Natural killer cell (primary cell): ENCODE data around the gene SLC22A25. TPM values are rescaled to one million over a fixed set of nuclear protein-coding genes. Genes with fewer than 3 reads are reported as not detected.
"Not testable (repeated sequence)": the region's sequence is repeated elsewhere in the genome, so short reads cannot be mapped to it uniquely, and the experiment has no call there.

ENCODE experiments used
- ATAC-seq, 3 donors: fragments of 150-1000 bp in 2 of 3; fragments of 200-7000 bp in 1 of 3; cut with Tn5 transposase; 1 replicate in 1 of 3; 2 replicates in 2 of 3; pipeline ENCODE4 v1.10.0; 2021; ENCODE audit warnings: mild to moderate bottlenecking in 2 of 3, moderate library complexity in 2 of 3
- DNase-seq, 2 donors: peaks; one replicate each; pipeline versions ENCODE4 v3.0.0 to v3.0.0-alpha.2; 2013 to 2021; ENCODE audit warnings: mixed read lengths in 1 of 2
- H3K27ac ChIP-seq: one replicate; pipeline ENCODE4 v1.5.1; 2013; ENCODE audit warnings: mild to moderate bottlenecking, low read length
- H3K27me3 ChIP-seq: one replicate; pipeline ENCODE4 v1.6.1; 2013; ENCODE audit warnings: low read length; ENCODE audit not compliant: control insufficient read depth, insufficient read depth
- H3K36me3 ChIP-seq: one replicate; pipeline ENCODE4 v1.6.1; 2013; ENCODE audit warnings: low read length; ENCODE audit not compliant: control insufficient read depth, insufficient read depth
- H3K4me1 ChIP-seq: one replicate; pipeline ENCODE4 v1.6.1; 2013; ENCODE audit warnings: low read length; ENCODE audit not compliant: control insufficient read depth, insufficient read depth
- H3K4me3 ChIP-seq: one replicate; pipeline ENCODE4 v1.5.1; 2013; ENCODE audit warnings: low read length
- H3K9me3 ChIP-seq: one replicate; pipeline ENCODE4 v1.6.1; 2013; ENCODE audit warnings: low read length; ENCODE audit not compliant: control insufficient read depth, insufficient read depth
- H3K27ac Mint-ChIP-seq, 2 donors: one replicate each; pipeline ENCODE4 v1.8.0; 2022; ENCODE audit warnings: mild to moderate bottlenecking in 2 of 2, mixed read lengths in 2 of 2, moderate library complexity in 1 of 2
- H3K27me3 Mint-ChIP-seq, 2 donors: one replicate each; pipeline ENCODE4 v1.8.0; 2022; ENCODE audit warnings: low read depth in 2 of 2, mixed read lengths in 2 of 2
- H3K36me3 Mint-ChIP-seq: one replicate; pipeline ENCODE4 v1.8.0; 2022; ENCODE audit warnings: mixed read lengths
- H3K4me1 Mint-ChIP-seq, 2 donors: one replicate each; pipeline ENCODE4 v1.8.0; 2022; ENCODE audit warnings: mixed read lengths in 2 of 2
- H3K4me3 Mint-ChIP-seq: one replicate; pipeline ENCODE4 v1.8.0; 2022; ENCODE audit warnings: mild to moderate bottlenecking, moderate library complexity, mixed read lengths
- H3K9me3 Mint-ChIP-seq, 2 donors: one replicate each; pipeline ENCODE4 v1.8.0; 2022; ENCODE audit warnings: mixed read lengths in 2 of 2
- CTCF ChIP-seq: fragments of 200-600 bp; IDR thresholded peaks from one replicate; pipeline ENCODE4 v1.8.0; 2022; ENCODE audit warnings: antibody characterized with exemption
- WGBS: methylation state at CpG from one replicate; pipeline ENCODE4 v1.1.7; 2013; ENCODE audit warnings: missing lambda C conversion rate; ENCODE audit not compliant: insufficient coverage; 5-methylcytosine and 5-hydroxymethylcytosine counted together
- intact Hi-C: fragments of 100-400 bp; cut with micrococcal nuclease; formaldehyde crosslinking; loops from one replicate; pipeline ENCODE4 v1.14.2; 2022
- total RNA-seq, 4 donors: library from RNA; stranded (reverse); fragments of 120-200 nt in 1 of 4; gene quantifications; one replicate each; pipeline versions ENCODE4 v1.2.3 to v1.2.4, GENCODE V29; 2013 to 2022

Gene SLC22A25
- total RNA-seq, 3 donors from 2014 or later (not counting 1 experiment from before 2014, with no cell fraction given), result not detected

DNA sequence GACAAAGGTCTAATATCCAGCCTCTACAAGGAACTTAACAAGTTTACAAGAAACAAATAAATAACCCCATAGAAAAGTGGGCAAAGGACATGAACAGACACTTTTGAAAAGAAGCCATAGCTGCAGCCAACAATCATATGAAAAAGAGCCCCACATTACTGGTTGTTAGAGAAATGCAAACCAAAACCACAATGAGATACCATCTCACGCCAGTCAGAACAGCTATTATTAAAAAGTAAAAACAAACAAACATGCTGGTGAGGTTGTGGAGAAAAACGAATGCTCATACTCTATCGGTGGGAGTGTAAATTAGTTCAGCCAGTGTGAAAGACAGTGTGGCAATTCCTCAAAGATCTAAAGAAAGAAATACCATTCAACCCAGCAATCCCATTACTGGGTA is 5.6 kb upstream of the SLC22A25 start:
- no peak for DNase-seq
- Mint-ChIP-seq H3K4me3 (no peak overlapping the region), H3K9me3 (no peaks in the 10 kb centered on the region), H3K27me3 (peaks cover 26 to 34% of the 10 kb centered on the region in 2 donors), H3K4me1 (no peaks in the 10 kb centered on the region), H3K27ac (no peak overlapping the region), H3K36me3 (no peaks in the 10 kb centered on the region)
- no peak overlapping the region for H3K27ac ChIP-seq
- H3K9me3 ChIP-seq, result no peaks in the 10 kb centered on the region
- TF ChIP-seq CTCF, result no peak
- WGBS, result 60% methylated on average over 1 of the region's 3 CpGs
- no peak for ATAC-seq
- no peak overlapping the region for H3K4me3 ChIP-seq
- intact Hi-C loops, result no loop called here
- H3K36me3 ChIP-seq, result no peaks in the 10 kb centered on the region
- no peaks in the 10 kb centered on the region for H3K27me3 ChIP-seq
- H3K4me1 ChIP-seq, result no peaks in the 10 kb centered on the region

DNA sequence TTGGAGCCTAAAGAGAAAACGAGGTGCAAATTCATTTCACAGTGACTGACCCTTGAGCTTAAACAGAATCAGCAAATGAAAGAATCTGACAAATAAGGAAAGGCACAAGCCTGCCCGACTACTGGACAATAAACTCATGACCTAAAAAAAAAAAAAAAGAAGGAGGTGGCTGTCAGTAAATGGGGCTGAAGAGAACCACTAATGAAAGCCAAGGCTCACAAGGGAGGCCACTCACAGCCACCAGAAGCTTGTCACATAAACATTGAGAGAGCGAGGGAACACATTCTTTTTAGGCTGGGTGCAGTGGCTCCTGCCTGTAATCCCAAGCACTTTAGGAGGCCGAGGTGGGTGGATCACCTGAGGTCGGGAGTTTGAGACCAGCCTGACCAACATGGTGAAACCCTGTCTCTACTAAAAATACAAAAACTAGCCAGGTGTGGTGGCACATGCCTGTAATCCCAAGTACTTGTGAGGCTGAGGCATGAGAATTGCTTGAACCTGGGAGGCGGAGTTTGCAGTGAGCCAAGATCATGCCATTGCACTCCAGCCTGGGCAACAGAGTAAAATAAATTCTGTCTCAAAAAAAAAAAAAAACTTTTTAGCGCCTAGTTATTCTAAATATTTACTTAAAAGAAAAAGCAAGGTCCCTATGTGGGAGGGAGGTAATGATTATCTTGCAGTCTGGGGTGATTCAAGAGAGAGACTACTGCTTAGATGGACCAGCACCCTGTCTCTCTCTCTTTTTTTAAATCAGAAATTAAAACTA is 4.0 kb upstream of the SLC22A25 start:
- H3K27me3 Mint-ChIP-seq, result peaks cover 23 to 30% of the 10 kb centered on the region in 2 donors
- H3K36me3 Mint-ChIP-seq, H3K4me1 Mint-ChIP-seq, H3K27ac ChIP-seq, intact Hi-C loops, H3K27me3 ChIP-seq, ATAC-seq, DNase-seq, H3K9me3 Mint-ChIP-seq, H3K4me1 ChIP-seq, H3K27ac Mint-ChIP-seq, H3K4me3 Mint-ChIP-seq, H3K36me3 ChIP-seq, H3K9me3 ChIP-seq, H3K4me3 ChIP-seq: not testable (repeated sequence)
- WGBS, result 89% methylated on average over 6 of the region's 7 CpGs

DNA sequence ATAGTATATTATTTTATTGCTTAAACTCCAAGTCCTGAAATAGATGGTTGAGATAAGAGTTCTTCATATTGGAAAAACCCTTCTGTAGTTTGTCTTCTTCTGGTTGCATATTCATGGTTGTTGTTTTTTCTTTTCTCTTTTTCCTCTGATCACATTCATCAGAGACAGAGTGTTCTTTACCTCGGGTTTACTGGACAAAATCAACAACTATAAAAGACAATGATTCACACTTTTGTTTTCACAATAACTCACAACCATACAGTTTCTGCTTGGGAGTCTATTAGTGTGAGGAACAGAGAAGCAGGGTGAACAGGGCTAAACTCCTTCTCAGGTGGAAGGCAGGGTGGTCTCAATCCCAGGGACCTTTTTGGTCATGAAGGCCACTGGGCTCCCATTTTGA is 2.6 kb upstream of the SLC22A25 start:
- Mint-ChIP-seq H3K4me1 (peaks cover 0 to 6% of the 10 kb centered on the region in 2 donors), H3K27me3 (peaks cover 23% of the 10 kb centered on the region in 2 donors), H3K4me3 (no peak overlapping the region), H3K27ac (no peak overlapping the region), H3K36me3 (no peaks in the 10 kb centered on the region), H3K9me3 (no peaks in the 10 kb centered on the region)
- no peaks in the 10 kb centered on the region for H3K9me3 ChIP-seq
- ATAC-seq (no peak), DNase-seq (no peak)
- H3K27me3 ChIP-seq, result peaks cover 2% of the 10 kb centered on the region
- intact Hi-C loops, result no loop called here
- no CpG with 5 or more reads among the region's 1 CpG for WGBS
- TF ChIP-seq CTCF, result no peak
- H3K4me1 ChIP-seq, result no peaks in the 10 kb centered on the region
- H3K4me3 ChIP-seq, result no peak overlapping the region
- H3K36me3 ChIP-seq, result no peaks in the 10 kb centered on the region
- no peak overlapping the region for H3K27ac ChIP-seq

DNA sequence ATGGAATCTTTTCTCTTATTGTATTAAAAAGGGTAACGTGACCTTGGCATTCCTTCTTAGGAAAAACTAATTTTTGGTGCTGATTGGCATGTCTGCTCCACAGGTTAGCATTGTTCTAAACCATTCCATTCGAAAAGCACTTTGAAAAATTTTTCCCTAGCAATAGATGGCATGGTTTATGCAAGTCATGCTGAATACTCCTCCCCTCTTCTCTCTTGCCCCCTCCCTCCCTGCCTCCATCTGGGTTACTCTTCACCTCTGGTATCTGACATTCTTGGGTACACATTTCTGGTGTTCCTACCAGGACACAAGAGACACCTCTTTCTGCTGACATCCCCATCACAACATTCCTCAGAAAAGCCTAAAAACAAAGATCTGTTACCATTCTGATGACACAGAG is 1.5 kb upstream of the SLC22A25 start:
- Histone ChIP-seq H3K9me3 (no peaks in the 10 kb centered on the region), H3K27ac (no peak overlapping the region), H3K36me3 (no peaks in the 10 kb centered on the region), H3K4me1 (no peaks in the 10 kb centered on the region), H3K4me3 (no peak overlapping the region), H3K27me3 (peaks cover 2% of the 10 kb centered on the region)
- Mint-ChIP-seq H3K27ac (no peak overlapping the region), H3K9me3 (no peaks in the 10 kb centered on the region), H3K4me1 (peaks cover 0 to 6% of the 10 kb centered on the region in 2 donors), H3K36me3 (no peaks in the 10 kb centered on the region), H3K4me3 (no peak overlapping the region), H3K27me3 (peaks cover 23% of the 10 kb centered on the region in 2 donors)
- DNase-seq (no peak), ATAC-seq (no peak)
- WGBS, result 54% methylated on average over 2 of the region's 2 CpGs
- no peak for TF ChIP-seq CTCF
- intact Hi-C loops, result no loop called here
